Upper lobe of right lung (tissue), 1 donor: Measurements from ENCODE around the gene MPDU1. TPM values are rescaled to one million over a fixed set of nuclear protein-coding genes. Genes with fewer than 3 reads are reported as not detected.
"Not testable (repeated sequence)": the region's sequence is repeated elsewhere in the genome, so short reads cannot be mapped to it uniquely, and the experiment has no call there.

Experiments used
- ATAC-seq: fragments of 200-7000 bp; cut with Tn5 transposase; one replicate; pipeline ENCODE4 v1.9.1; 2020; ENCODE audit warnings: mild to moderate bottlenecking, moderate library complexity
- DNase-seq: peaks from one replicate; pipeline ENCODE4 v3.0.0-alpha.2; 2020
- H3K27ac ChIP-seq: fragments of 200-600 bp; one replicate; pipeline ENCODE4 v1.8.0; 2022
- H3K27me3 ChIP-seq: fragments of 200-600 bp; one replicate; pipeline ENCODE4 v1.8.0; 2022; ENCODE audit warnings: mild to moderate bottlenecking
- H3K36me3 ChIP-seq: fragments of 200-600 bp; one replicate; pipeline ENCODE4 v1.8.0; 2022
- H3K4me1 ChIP-seq: fragments of 200-600 bp; one replicate; pipeline ENCODE4 v1.8.0; 2022
- H3K4me3 ChIP-seq: fragments of 200-600 bp; one replicate; pipeline ENCODE4 v1.8.0; 2022; ENCODE audit warnings: mild to moderate bottlenecking
- H3K9me3 ChIP-seq: fragments of 200-600 bp; one replicate; pipeline ENCODE4 v1.8.0; 2022
- CTCF ChIP-seq: fragments of 200-600 bp; IDR thresholded peaks from one replicate; pipeline ENCODE4 v1.8.0; 2022; ENCODE audit warnings: antibody characterized with exemption
- intact Hi-C: fragments of 100-400 bp; cut with DNase I; formaldehyde crosslinking; loops from one replicate; pipeline ENCODE4 v1.11.0; 2022
- total RNA-seq: library from RNA; stranded (reverse); fragmentation: NEBNext Ultra II Directional; extraction: Animal tissue kit (Norgen Biotek cat#: 25700); gene quantifications from one replicate; pipeline ENCODE4 v1.2.1, GENCODE V29; 2021
- donor health status: DM: no; HTN: yes; CAD: no; lungs with severe emphysema.

Gene MPDU1
- total RNA-seq, 1 donor from 2014 or later = 58.2 TPM

GRCh38 chr17:7620835-7621234 is 37.2 kb downstream of the MPDU1 start:
- intact Hi-C loops = no loop called here

GRCh38 chr17:7623661-7624060 is 40.0 kb downstream of the MPDU1 start:
- no peaks in the 10 kb centered on the region for H3K9me3 ChIP-seq
- TF ChIP-seq CTCF = no peak
- no peak overlapping the region for H3K27ac ChIP-seq
- ATAC-seq = no peak
- H3K4me1 ChIP-seq = peaks cover 7% of the 10 kb centered on the region
- intact Hi-C loops = no loop called here
- peaks cover 8% of the 10 kb centered on the region for H3K36me3 ChIP-seq
- no peaks in the 10 kb centered on the region for H3K27me3 ChIP-seq
- no peak overlapping the region for H3K4me3 ChIP-seq
- no peak for DNase-seq

More at GRCh38 chr17:7620835-7621234, 37.2 kb downstream of the MPDU1 start:
- Histone ChIP-seq H3K36me3 (peaks cover 3% of the 10 kb centered on the region), H3K4me3 (no peak overlapping the region), H3K27ac (no peak overlapping the region), H3K9me3 (no peaks in the 10 kb centered on the region), H3K27me3 (no peaks in the 10 kb centered on the region), H3K4me1 (no peaks in the 10 kb centered on the region)
- no peak for ATAC-seq
- no peak for DNase-seq
- no peak for TF ChIP-seq CTCF

GRCh38 chr17:7625749-7626148 is 42.1 kb downstream of the MPDU1 start:
- H3K27ac ChIP-seq, DNase-seq, H3K36me3 ChIP-seq, H3K27me3 ChIP-seq, H3K9me3 ChIP-seq, intact Hi-C loops, H3K4me1 ChIP-seq, H3K4me3 ChIP-seq, ATAC-seq: not testable (repeated sequence)

GRCh38 chr17:7626307-7626706 is 42.7 kb downstream of the MPDU1 start:
- Histone ChIP-seq H3K9me3 (no peaks in the 10 kb centered on the region), H3K27ac (no peak overlapping the region), H3K4me1 (peaks cover 7% of the 10 kb centered on the region), H3K36me3 (peaks cover 8% of the 10 kb centered on the region), H3K27me3 (no peaks in the 10 kb centered on the region), H3K4me3 (no peak overlapping the region)
- ATAC-seq (peak; percentile 46), DNase-seq (no peak)
- intact Hi-C loops = no loop called here
- no peak for TF ChIP-seq CTCF

GRCh38 chr17:7626956-7627249 is 43.3 kb downstream of the MPDU1 start:
- intact Hi-C loops = no loop called here
- H3K9me3 ChIP-seq = no peaks in the 10 kb centered on the region
- DNase-seq (no peak), ATAC-seq (no peak)
- H3K36me3 ChIP-seq = peaks cover 8% of the 10 kb centered on the region
- no peak for TF ChIP-seq CTCF
- H3K27me3 ChIP-seq = no peaks in the 10 kb centered on the region
- H3K4me1 ChIP-seq = peaks cover 7% of the 10 kb centered on the region
- H3K27ac ChIP-seq = peak overlapping the region; percentile 89
- H3K4me3 ChIP-seq = peak overlapping the region; percentile 86

GRCh38 chr17:7627250-7628121 is 43.8 kb downstream of the MPDU1 start, which contains the start of gene SAT2:
SAT2 (minus strand) TSS chr17:7627821; CDS start chr17:7627635, 186 bp downstream.
- peaks cover 8% of the 10 kb centered on the region for H3K36me3 ChIP-seq
- peak within 1 kb of the TSS; percentile 89 for H3K27ac ChIP-seq
- DNase-seq = peak; percentile 96
- intact Hi-C loops = no loop called here
- H3K4me1 ChIP-seq = peaks cover 7% of the 10 kb centered on the region
- peak; percentile 97 for ATAC-seq
- TF ChIP-seq CTCF = no peak
- H3K27me3 ChIP-seq = no peaks in the 10 kb centered on the region
- H3K4me3 ChIP-seq = peak within 1 kb of the TSS; percentile 86
- no peaks in the 10 kb centered on the region for H3K9me3 ChIP-seq
